HCEC 1CT (cell line): Measurements from ENCODE around the gene IFNA2.
"Not testable (repeated sequence)": the region's sequence is repeated elsewhere in the genome, so short reads cannot be mapped to it uniquely, and the experiment has no call there.

Source experiments
- DNase-seq: peaks from one replicate; pipeline ENCODE4 v3.0.0-alpha.2; 2017

IFNA2 gene

DNA sequence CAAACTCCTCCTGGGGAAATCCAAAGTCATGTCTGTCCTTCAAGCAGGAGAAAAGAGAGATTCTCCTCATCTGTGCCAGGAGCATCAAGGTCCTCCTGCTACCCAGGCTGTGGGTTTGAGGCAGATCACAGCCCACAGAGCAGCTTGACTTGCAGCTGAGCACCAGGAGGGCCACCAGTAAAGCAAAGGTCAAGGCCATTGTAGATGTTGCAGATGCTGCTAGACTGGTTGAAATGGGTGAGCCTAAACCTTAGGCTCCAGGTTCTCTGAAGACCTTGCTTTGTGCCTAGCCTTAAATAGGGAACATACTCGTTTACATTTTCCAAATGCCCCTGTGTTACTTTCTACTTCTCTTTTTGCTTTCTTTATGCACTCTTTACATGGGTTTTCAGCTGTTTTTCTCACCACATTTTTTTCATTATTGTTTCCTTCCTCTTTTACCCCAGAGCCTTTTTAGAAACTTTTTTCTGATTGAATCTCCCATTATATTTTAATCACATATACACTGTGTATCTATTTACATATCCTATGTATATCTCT is at the start of gene IFNA2:
Gene IFNA2 (minus strand): TSS at position 268 of the 540 bp plus-strand sequence. CDS start 69 bp downstream, at position 199.
- no peak for DNase-seq

DNA sequence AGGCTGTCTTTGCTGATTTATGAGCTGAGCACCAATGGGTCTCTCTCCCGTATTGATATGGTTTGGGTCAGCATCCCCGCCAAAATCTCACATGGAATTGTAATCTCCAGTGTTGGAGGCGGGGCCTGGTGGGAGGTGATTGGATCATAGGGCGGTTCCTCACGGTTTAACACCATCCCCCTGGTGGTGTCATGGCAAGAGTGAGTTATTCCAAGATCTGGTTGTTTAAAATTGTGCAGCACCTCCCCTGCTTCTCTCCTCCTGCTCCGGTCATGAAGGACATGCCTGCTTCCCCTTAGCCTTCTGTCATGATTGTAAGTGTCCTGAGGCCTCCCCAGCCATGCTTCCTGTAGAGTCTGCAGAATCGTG is 49.8 kb upstream of the IFNA2 start:
- DNase-seq = not testable (repeated sequence)

DNA sequence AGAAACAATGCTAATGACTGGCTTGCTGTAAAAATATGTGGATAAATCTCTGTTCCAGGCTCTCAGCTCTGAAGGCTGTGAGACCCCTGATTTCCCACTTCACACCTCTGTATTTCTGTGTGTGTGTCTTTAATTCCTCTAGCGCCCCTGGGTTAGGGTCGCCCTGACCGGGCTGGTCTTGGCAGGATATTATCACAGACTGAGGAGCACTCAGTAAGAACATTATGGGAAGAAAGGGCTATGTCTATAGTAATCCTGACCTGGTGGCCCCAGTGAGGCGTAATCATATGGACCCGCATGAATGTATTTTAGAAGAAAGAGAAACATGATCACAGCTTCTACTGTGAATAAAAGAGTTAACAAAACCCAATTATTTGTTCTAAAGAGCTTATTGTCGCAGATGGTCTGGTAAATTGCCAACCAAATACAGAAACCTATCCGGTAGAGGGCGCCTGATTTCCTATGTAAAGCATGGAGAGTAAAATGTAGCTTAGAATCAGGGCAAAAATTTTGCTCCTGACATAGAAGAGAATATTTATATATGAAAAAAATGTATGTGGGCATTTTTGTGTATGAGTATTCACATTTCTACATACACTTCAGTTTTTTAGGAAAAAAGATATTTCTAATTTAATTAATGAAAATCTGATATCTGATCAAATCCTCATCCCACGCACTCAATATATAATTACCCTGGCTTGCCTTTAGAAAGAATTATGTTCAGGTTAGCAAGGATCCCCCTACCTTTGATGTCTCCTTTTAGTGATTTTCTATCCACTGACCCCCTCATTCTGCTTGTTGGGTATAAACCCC is 49.2 kb upstream of the IFNA2 start:
- peak; percentile 63 for DNase-seq

DNA sequence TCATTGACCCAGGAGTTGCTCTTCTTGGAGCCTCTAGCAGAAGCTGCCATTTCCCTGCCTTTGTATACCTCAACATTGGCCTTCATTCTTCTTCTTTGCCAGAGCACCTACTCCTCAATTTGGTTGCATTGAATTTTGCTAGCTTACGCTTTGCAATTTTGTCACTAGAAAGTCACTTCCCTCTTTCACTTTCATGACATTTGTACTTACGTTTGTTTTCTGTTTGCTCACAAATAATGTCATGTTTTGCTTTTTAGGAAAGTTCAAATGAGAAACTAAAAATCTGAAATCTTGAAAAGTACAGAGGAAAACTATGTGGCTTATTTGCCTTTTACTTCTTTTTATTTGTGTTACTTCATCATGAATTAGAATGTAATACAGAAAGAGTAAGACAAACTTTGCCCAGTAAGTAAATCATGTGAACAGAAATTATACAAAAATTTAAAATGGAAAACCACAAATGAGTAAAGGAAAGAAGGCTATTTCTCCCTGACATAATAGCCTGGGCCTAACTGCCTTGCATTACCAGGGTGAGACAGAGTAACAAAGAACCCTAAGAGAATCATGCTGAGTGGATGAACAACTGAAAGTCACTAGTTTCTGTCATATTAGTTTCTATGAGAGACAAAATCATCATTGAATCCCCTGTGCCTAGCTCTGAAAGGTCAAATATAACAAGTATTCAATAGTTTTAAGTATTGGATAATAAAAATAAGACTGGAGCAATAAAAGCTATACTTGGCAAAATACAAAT is 47.7 kb upstream of the IFNA2 start:
- DNase-seq = no peak

DNA sequence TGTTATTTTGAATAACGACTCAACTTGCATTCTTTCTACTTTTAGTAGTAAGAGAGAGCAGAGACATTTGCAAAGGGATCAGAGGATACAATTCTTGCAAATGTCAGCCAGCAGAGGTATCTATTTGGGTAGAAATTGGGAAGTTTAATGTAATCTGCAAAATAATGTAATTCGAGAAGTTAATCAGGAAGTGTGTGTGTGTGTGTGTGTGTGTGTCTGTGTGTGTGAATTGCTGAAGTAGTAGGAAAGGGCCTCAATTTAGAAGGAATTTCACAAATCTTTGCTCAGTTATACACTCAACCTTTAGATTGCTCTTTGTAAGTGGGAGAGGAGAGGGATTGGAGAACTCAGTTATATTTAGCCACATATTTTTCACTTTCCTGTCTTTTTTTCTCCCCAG is 44.0 kb upstream of the IFNA2 start:
- DNase-seq = no peak

DNA sequence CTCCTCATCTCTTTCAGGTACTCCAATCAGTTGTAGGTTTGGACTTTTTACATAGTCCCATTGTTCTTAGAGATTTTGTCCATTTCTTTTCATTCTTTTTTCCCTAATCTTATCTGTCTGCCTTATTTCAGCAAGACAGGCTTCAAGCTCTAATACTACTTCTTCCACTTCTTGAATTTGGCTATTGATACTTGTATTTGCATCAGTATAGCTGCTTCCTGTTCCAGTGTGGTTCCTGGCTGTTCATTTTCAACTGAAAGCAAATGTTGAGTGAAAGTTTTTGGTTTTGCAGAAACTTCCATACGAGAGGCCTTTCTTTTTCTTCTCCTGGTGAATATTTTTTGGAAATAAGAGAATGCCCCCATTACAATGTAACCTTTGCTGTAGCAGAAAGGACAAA is 43.0 kb upstream of the IFNA2 start:
- no peak for DNase-seq

DNA sequence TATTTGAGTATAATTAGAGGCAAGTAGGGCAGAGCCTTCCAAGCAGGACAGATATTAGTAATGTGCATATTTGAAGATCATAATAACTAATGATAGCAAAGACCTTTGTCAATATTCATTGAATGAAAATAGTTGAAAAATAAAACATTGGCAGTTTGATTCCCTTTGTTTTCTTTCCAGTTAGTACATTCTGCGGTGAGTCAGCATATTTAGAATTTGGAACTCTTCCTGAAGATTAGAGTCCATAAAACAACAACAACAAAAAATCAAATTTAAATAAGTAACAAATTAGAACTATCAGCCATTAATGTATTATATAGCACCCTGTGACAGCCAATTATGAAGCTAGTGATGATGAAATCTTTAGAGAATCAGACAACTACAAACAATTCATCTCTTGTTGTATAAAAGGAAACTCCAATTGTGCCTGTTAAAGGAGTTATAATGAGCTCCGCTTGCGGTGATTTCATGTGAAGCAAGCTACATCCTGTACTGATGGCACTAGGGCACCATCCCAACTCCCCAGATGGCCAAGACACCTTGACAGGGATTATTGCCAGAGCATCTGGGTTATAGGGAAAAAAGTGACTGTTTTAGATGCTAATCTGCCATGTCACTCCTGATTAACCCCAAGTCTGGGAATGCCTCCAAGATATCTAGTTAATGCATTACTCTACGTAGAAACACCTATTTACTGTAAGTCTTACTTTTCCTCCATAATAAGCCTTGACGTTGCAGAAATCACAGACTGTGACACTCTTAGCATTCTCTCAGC is 30.5 kb upstream of the IFNA2 start:
- no peak for DNase-seq

DNA sequence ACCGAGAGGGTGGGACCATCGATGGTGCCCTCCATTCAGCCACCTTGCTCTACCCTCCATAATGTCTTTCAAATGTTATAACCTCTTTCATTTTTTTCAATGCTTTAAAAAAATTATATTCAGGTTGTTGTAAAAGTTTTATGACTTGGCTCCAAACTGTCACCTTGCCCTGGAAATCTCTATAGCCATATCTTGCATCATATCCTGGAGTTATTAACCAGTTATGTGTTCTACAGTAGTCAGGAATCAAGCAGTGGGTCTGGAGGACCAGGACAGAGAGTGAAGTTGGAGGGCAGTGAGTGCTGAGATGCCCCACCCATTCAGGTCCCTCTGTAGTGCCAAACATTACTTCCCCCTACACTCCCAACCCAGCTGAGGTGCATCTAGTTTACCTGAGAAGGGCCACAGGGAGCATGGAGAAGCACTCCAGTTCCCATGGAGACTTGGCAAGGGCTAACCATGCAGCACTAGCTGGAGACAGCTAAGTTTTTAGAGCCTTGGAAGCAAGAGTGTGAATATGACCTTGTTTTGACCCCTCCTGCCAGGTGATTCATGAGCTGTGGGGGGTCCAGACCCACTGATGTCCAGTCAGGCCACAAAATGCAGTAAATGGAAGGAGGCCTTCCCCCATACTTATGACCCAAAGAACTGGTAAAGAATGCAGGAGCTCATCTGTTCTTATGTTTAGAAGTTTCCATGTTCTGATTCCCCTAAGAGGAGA is 29.2 kb upstream of the IFNA2 start:
- no peak for DNase-seq

DNA sequence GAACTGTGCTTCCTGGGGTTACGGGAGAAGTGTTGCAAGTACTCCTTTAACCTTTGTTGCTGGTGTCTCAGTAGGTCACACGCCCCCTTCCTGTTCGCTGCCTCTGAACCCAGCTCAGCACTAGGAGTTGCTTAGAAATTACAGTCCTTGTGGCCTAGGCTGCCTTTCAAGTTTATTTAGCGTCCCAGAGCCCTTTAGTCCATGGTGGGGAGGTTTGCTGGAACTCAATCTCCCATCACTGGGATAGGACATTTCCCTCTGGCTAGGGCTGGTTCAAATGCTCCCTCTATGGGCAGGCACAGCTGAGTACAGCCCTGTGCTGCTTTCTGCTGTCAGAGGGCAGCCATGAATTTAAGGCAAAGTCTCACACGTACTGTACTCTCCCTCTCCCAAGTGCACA is 28.4 kb upstream of the IFNA2 start:
- no peak for DNase-seq

DNA sequence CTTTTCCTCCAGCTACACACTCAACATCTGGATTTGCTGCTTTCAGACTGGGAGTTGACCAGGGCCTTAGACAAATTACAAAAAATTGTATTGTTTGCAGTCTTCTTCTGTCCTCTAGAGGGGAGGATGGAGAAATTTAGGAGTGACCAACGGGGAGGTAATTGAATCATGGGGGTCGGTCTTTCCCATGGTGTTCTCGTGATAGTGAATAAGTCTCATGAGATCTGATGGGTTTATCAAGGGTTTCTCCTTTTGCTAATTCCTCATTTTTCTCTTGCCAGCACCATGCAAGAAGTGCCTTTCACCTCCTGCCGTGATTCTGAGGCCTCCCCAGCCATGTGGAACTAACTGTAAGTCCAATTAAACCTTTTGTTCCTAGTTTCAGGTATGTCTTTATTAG is 28.0 kb upstream of the IFNA2 start:
- no peak for DNase-seq

DNA sequence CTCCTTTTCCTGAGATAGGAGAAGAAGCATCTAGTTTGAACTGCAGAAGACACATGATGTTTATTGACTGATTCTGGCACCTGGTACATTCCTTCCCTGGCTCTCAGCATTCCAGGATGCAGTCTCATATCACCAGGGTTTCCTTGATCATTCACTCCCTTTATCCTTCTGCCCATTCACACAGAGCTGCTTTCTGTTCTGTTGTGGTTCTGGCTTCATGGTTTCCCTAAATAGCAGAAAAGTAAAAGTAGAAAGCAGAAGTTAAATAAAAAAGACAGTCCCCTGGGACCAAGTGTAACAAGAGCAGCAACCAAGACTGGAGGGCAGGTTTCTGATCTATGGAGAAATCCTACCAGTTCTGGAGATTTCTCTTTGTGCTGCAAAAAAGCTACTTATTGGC is 26.9 kb upstream of the IFNA2 start:
- DNase-seq = no peak

DNA sequence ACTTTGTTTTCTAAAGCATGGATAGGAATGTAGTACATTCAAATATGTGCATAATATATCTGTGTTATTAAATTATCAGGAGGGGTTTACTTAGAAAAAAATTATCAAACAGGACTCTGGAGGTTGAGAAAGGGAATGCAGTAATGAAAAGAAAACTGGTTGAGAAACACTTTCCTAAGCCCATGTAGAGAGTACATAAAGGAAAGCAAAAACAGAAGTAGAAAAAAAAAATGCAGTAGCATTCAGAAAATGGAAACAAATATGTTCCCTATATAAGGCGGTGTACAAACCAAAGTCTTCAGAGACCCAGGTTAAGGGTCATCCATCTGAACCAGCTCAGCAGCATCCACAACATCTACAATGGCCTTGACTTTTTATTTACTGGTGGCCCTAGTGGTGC is 23.6 kb upstream of the IFNA2 start, which contains the start of gene IFNA8:
Gene IFNA8 (plus strand): TSS at position 301 of the 400 bp plus-strand sequence. CDS start 60 bp downstream, at position 361.
- DNase-seq = no peak

DNA sequence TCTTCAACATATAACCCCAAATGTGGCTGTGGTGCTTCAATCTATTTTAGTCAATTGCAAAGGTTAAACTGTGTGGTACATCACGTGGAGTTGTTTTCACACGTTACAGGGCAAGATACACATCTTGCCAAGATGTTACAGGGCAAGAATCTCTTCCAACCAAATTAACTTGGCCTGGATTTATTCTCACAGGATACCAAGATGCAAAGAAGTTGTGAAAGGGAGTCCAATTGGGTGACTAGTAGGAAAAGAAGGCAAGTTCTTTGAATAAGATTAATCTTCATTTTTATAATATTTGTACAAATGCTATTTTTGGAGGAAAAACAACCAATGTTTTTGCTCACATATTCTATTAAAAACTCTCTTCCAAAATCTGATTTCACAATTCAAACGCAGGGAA is 18.9 kb upstream of the IFNA2 start:
- DNase-seq = no peak

DNA sequence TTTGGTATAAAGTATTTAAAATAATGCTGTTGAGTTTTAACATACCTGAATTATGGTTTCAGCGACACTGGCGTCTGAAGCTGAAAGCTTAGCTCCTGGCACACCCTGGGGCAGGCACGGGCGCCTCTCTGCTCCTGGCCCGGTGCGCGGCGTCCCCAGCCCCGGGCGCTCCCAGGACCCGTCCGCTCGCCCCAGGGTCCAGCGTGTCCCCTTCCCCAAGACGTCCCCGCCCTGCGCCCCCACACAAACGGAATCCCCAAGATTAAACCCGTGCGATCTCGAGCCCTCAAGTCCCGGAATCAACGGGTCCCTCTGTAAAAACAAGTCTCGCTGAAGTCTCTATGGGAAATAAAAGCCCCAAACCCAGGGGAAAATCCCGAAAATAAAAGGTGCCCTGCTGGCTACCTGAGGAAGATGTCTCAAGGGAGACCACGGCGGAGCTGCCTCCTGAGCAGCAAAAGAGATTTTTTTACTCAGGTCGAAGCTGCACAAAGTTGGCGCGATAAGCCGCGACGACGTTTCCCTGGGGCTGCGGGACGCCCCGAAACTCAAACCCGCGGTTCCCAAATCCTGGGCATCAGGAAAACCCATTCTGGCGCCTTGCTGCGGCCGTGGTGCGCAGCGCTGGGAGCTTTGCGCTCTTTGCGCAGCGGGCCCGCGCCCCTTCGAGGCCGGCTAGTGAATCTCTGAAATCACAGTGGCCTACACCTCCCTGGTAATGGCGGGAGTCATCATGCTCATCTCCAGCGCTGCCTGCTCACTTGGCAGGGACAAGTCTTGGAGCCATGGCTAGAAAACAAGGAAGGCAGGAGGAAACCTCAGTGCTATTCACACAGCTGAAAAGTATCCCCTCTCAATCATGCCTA is 17.4 kb upstream of the IFNA2 start:
- DNase-seq = no peak

DNA sequence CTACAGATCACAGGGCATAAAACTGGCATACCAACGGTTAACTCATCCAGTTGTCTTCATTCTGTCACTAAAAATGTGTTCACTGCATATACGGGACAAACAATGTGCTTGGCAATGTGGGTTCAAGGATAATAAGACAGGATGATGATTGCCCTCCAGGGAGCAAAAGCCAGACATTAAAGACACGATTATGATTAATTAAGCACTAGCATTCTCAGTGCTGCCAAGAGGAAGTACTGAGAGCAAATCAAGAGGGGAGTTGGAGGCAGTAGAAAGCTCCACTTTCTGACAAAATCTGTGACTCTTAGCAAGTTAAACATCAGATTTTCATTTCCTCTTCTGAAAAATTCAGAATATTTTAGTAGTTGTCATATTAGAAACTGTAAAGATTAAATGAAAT is 14.8 kb upstream of the IFNA2 start:
- DNase-seq = no peak

DNA sequence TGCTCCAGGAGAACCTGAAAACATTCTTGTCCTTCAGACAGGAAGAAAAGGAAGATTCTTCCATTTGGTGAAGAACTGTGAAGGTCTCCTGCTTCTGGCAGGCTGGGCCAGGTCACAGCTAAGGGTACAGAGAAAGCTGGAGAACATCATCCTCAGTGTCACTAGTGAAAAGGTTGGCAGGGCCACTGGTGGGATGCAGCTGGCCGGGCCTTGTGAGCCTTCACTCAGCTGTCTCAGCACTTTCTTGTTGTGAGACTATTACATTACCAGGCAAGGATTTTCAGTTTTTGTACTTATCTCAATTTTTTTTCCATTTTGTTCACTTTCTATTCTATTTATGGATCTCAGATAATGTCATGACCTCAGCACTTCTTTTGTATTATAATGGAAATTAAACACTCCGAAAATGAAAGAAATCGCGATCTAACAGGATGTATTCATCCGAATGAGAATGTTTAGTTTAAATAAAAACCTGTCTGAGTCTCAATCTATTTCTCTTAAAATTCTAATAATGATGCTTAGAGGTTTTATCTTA is 13.8 kb upstream of the IFNA2 start:
- no peak for DNase-seq

DNA sequence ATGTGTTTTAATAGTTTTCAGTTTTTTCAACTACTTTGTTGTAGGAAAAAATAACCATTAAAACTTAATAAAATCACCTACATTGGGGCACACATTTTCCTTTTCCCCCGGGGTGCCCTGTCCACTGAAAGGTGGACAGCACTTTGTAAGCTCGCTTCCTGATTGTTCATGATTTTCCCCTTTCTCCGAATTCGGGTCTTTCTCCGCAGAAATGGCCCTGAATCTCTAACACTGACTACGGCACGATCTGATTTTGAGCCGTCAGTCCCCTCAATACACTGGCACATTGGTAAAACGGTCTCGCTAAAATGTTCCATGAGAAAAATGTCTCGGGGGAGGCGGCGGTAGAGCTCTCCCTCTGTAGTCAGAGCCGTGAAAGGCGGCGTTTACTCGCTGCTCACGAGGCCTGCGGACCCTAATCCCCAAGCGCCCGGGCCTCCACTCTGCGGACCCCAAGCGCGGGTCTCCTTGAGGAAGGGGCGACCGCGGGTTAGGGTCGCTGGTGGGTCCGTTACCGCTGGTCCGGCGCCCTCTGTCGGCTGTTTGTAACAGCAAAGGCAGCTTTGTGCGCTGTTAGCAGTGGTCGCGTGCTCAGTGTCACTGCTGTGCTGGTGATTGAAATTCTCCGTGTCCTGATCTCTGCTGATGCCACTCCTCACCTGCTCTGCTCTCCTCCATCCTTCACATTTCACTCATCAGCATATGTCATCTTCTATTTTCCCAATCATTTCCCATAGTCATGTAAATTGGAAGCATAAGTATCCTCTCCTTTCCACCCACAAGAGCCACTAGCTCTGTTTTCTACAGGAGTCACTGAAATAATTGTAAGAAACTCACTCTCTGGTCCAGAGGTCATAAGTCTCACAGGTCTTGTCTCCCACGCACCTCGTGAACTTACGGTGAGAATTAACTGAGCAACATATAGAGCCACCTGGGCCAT is 10.8 kb upstream of the IFNA2 start:
- peak; percentile 7 for DNase-seq

DNA sequence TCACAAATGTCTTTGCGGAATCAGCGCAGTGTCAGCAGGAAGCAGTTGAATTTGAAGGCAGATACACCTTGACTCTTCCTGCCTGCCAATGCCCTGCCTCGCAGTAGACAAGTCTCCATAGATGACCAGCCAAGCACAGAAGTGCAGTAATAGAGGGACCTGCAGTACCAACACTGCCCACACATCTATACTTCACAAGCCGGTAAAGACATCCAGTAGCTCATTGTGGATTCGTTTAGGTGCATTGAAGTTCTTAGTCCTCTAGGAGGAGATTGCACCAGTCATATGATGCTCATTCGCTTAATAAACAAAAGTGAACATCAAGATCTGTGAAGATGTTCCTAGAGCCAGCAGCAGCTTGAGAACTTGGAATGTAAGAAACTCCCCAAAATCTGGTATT is 7.1 kb upstream of the IFNA2 start:
- peak; percentile 50 for DNase-seq

DNA sequence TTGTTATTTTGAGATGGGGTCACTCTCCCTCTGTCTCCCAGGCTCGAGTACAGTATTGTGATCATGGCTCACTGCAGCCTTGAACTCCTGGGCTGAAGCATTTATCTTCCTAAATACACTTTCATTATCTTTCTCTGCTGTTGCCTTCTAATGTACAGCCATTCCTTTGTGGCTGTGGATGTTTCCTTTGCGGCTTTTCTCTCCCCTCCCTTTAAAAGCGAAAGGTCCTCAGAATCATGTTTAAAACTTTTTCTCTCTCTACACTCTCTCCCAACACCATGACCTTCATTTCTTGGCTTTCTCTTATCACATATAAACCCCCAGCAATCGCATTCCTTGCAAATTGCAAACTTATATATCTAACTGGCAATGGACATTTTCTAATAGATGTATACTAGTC is 1.6 kb downstream of the IFNA2 start:
- no peak for DNase-seq
